ENCODE measurements around the gene AMZ2.
"Not testable (repeated sequence)": the region's sequence is repeated elsewhere in the genome, so short reads cannot be mapped to it uniquely, and the experiment has no call there.

The AMZ2 gene

GRCh38 chr17:68255151-68255550, 7.3 kb downstream of the AMZ2 start:
- no peak for DNase-seq

- no peak for DNase-seq
These were observed 8.1 kb downstream of the AMZ2 start for GRCh38 chr17:68255731-68256538.

- DNase-seq, result not testable (repeated sequence)
These were observed 8.9 kb downstream of the AMZ2 start for GRCh38 chr17:68256701-68257100.

GRCh38 chr17:68257934-68258333, 10.1 kb downstream of the AMZ2 start:
- DNase-seq, result no peak

- DNase-seq, result peak; percentile 31 to 67
These were observed 11.2 kb downstream of the AMZ2 start for GRCh38 chr17:68258890-68259647.

- peak in 1 of 2 experiments; percentile 14 for DNase-seq
These were observed 11.8 kb downstream of the AMZ2 start for GRCh38 chr17:68259648-68259951.

- DNase-seq, result no peak
These were observed 12.4 kb downstream of the AMZ2 start for GRCh38 chr17:68260051-68260762.

GRCh38 chr17:68262467-68262866, 14.6 kb downstream of the AMZ2 start:
- DNase-seq, result peak; percentile 46 to 67

GRCh38 chr17:68263101-68263681, 15.3 kb downstream of the AMZ2 start:
- DNase-seq, result peak; percentile 64 to 70

GRCh38 chr17:68265833-68266232, 18.0 kb downstream of the AMZ2 start:
- DNase-seq, result not testable (repeated sequence)

GRCh38 chr17:68273722-68274121, 25.9 kb downstream of the AMZ2 start:
- no peak for DNase-seq

- DNase-seq, result not testable (repeated sequence)
These were observed 28.5 kb downstream of the AMZ2 start for GRCh38 chr17:68276339-68276738.

- no peak for DNase-seq
These were observed 30.0 kb downstream of the AMZ2 start for GRCh38 chr17:68277807-68278206.

- DNase-seq, result not testable (repeated sequence)
These were observed 34.1 kb downstream of the AMZ2 start for GRCh38 chr17:68281965-68282364.

- DNase-seq, result no peak
These were observed 40.5 kb downstream of the AMZ2 start for GRCh38 chr17:68288375-68288774.

- peak in 1 of 2 experiments; percentile 31 for DNase-seq
These were observed 41.0 kb downstream of the AMZ2 start for GRCh38 chr17:68288804-68289203.

GRCh38 chr17:68289473-68289872, 41.6 kb downstream of the AMZ2 start:
- DNase-seq, result no peak

GRCh38 chr17:68289936-68290267, 42.1 kb downstream of the AMZ2 start:
- DNase-seq, result no peak

- peak; percentile 16 to 39 for DNase-seq
These were observed 42.6 kb downstream of the AMZ2 start for GRCh38 chr17:68290268-68290954.

GRCh38 chr17:68290955-68291835, 43.4 kb downstream of the AMZ2 start, which contains the start of the genes ARSG and SLC16A6:
ARSG (plus strand) TSS chr17:68291495; CDS start chr17:68307494, 15,999 bp downstream.
SLC16A6 (minus strand) TSS chr17:68291127; CDS start chr17:68278320, 12,807 bp downstream.
- DNase-seq, result peak; percentile 95 to 98

Data from NCI-H524 (cell line).